ENCODE results near the gene RETN. TPM values are rescaled to one million over a fixed set of nuclear protein-coding genes. Genes with fewer than 3 reads are reported as not detected.
"Not testable (repeated sequence)": the region's sequence is repeated elsewhere in the genome, so short reads cannot be mapped to it uniquely, and the experiment has no call there.

RETN gene
- total RNA-seq, 2 donors from 2014 or later, result not detected

GRCh38 chr19:7643031-7643415 is 25.8 kb upstream of the RETN start:
- Mint-ChIP-seq H3K27me3 (no peaks in the 10 kb centered on the region), H3K36me3 (ENCODE audit: low read depth) (peaks cover 10% of the 10 kb centered on the region), H3K27ac (no peak overlapping the region), H3K4me1 (peaks cover 14% of the 10 kb centered on the region), H3K4me3 (no peak overlapping the region)
- no peak for DNase-seq
- H3K9me3 ChIP-seq (ENCODE audit: control insufficient read depth, low read length, poor library complexity, severe bottlenecking), result no peaks in the 10 kb centered on the region
- ATAC-seq, result no peak

- not testable (repeated sequence) for H3K4me3 Mint-ChIP-seq; DNase-seq; H3K27me3 Mint-ChIP-seq; H3K9me3 ChIP-seq (ENCODE audit: control insufficient read depth, low read length, poor library complexity, severe bottlenecking)
- peak; percentile 46 for ATAC-seq
- Mint-ChIP-seq H3K4me1 (peaks cover 14% of the 10 kb centered on the region), H3K27ac (peak overlapping the region; percentile 57), H3K36me3 (ENCODE audit: low read depth) (peaks cover 10% of the 10 kb centered on the region)
These were observed 25.0 kb upstream of the RETN start for GRCh38 chr19:7643629-7644549.

GRCh38 chr19:7644550-7644877 is 24.3 kb upstream of the RETN start:
- peaks cover 14% of the 10 kb centered on the region for H3K4me1 Mint-ChIP-seq
- no peaks in the 10 kb centered on the region for H3K27me3 Mint-ChIP-seq
- H3K9me3 ChIP-seq (ENCODE audit: control insufficient read depth, low read length, poor library complexity, severe bottlenecking), result no peaks in the 10 kb centered on the region
- no peak overlapping the region for H3K4me3 Mint-ChIP-seq
- DNase-seq (no peak), ATAC-seq (no peak)
- no peak overlapping the region for H3K27ac Mint-ChIP-seq
- peaks cover 10% of the 10 kb centered on the region for H3K36me3 Mint-ChIP-seq (ENCODE audit: low read depth)

GRCh38 chr19:7645163-7645562 is 23.7 kb upstream of the RETN start:
- H3K4me3 Mint-ChIP-seq, result no peak overlapping the region
- DNase-seq (no peak), ATAC-seq (no peak)
- no peaks in the 10 kb centered on the region for H3K9me3 ChIP-seq (ENCODE audit: control insufficient read depth, low read length, poor library complexity, severe bottlenecking)
- H3K36me3 Mint-ChIP-seq (ENCODE audit: low read depth), result peaks cover 6% of the 10 kb centered on the region
- H3K27ac Mint-ChIP-seq, result no peak overlapping the region
- H3K27me3 Mint-ChIP-seq, result no peaks in the 10 kb centered on the region
- H3K4me1 Mint-ChIP-seq, result peaks cover 7% of the 10 kb centered on the region

GRCh38 chr19:7645656-7646425 is 23.0 kb upstream of the RETN start:
- Mint-ChIP-seq H3K4me1 (peaks cover 7% of the 10 kb centered on the region), H3K27ac (no peak overlapping the region), H3K27me3 (no peaks in the 10 kb centered on the region), H3K4me3 (no peak overlapping the region), H3K36me3 (ENCODE audit: low read depth) (peaks cover 4% of the 10 kb centered on the region)
- ATAC-seq, result no peak
- no peak for DNase-seq
- no peaks in the 10 kb centered on the region for H3K9me3 ChIP-seq (ENCODE audit: control insufficient read depth, low read length, poor library complexity, severe bottlenecking)

- DNase-seq (no peak), ATAC-seq (no peak)
- peaks cover 7% of the 10 kb centered on the region for H3K4me1 Mint-ChIP-seq
- H3K27me3 Mint-ChIP-seq, result no peaks in the 10 kb centered on the region
- peaks cover 4% of the 10 kb centered on the region for H3K36me3 Mint-ChIP-seq (ENCODE audit: low read depth)
- no peak overlapping the region for H3K27ac Mint-ChIP-seq
- no peak overlapping the region for H3K4me3 Mint-ChIP-seq
- H3K9me3 ChIP-seq (ENCODE audit: control insufficient read depth, low read length, poor library complexity, severe bottlenecking), result no peaks in the 10 kb centered on the region
These were observed 22.5 kb upstream of the RETN start for GRCh38 chr19:7646426-7646700.

- H3K27ac Mint-ChIP-seq, result no peak overlapping the region
- H3K27me3 Mint-ChIP-seq, result no peaks in the 10 kb centered on the region
- H3K4me1 Mint-ChIP-seq, result peaks cover 7% of the 10 kb centered on the region
These were observed 21.7 kb upstream of the RETN start for GRCh38 chr19:7647156-7647555.

GRCh38 chr19:7648265-7649014 is 20.4 kb upstream of the RETN start:
- Mint-ChIP-seq H3K27me3 (no peaks in the 10 kb centered on the region), H3K27ac (peak overlapping the region; percentile 59), H3K4me3 (no peak overlapping the region), H3K36me3 (ENCODE audit: low read depth) (peaks cover 4% of the 10 kb centered on the region), H3K4me1 (peaks cover 14% of the 10 kb centered on the region)
- no peak for DNase-seq
- ATAC-seq, result no peak
- no peaks in the 10 kb centered on the region for H3K9me3 ChIP-seq (ENCODE audit: control insufficient read depth, low read length, poor library complexity, severe bottlenecking)

More at GRCh38 chr19:7647156-7647555, 21.7 kb upstream of the RETN start:
- ATAC-seq (no peak), DNase-seq (no peak)
- H3K4me3 Mint-ChIP-seq, result no peak overlapping the region
- H3K9me3 ChIP-seq (ENCODE audit: control insufficient read depth, low read length, poor library complexity, severe bottlenecking), result no peaks in the 10 kb centered on the region
- H3K36me3 Mint-ChIP-seq (ENCODE audit: low read depth), result peaks cover 4% of the 10 kb centered on the region

GRCh38 chr19:7650148-7650547 is 18.7 kb upstream of the RETN start:
- Mint-ChIP-seq H3K27me3 (no peaks in the 10 kb centered on the region), H3K36me3 (ENCODE audit: low read depth) (peaks cover 4% of the 10 kb centered on the region), H3K4me1 (peaks cover 14% of the 10 kb centered on the region), H3K27ac (no peak overlapping the region), H3K4me3 (peak overlapping the region; percentile 19)
- ATAC-seq, result no peak
- no peak for DNase-seq
- no peaks in the 10 kb centered on the region for H3K9me3 ChIP-seq (ENCODE audit: control insufficient read depth, low read length, poor library complexity, severe bottlenecking)

- H3K4me1 Mint-ChIP-seq, result peaks cover 12% of the 10 kb centered on the region
- DNase-seq (peak; percentile 84 to 92 (median 85)), ATAC-seq (peak; percentile 99)
- H3K9me3 ChIP-seq (ENCODE audit: control insufficient read depth, low read length, poor library complexity, severe bottlenecking), result no peaks in the 10 kb centered on the region
- no peaks in the 10 kb centered on the region for H3K36me3 Mint-ChIP-seq (ENCODE audit: low read depth)
- H3K4me3 Mint-ChIP-seq, result peak overlapping the region; percentile 83
- H3K27ac Mint-ChIP-seq, result peak overlapping the region; percentile 96
- H3K27me3 Mint-ChIP-seq, result no peaks in the 10 kb centered on the region
These were observed 16.7 kb upstream of the RETN start for GRCh38 chr19:7652061-7652641.

GRCh38 chr19:7654401-7654800 is 14.4 kb upstream of the RETN start:
- Mint-ChIP-seq H3K27ac (peak overlapping the region; percentile 79), H3K4me3 (no peak overlapping the region), H3K36me3 (ENCODE audit: low read depth) (no peaks in the 10 kb centered on the region), H3K4me1 (peaks cover 20% of the 10 kb centered on the region), H3K27me3 (no peaks in the 10 kb centered on the region)
- no peaks in the 10 kb centered on the region for H3K9me3 ChIP-seq (ENCODE audit: control insufficient read depth, low read length, poor library complexity, severe bottlenecking)
- DNase-seq (no peak), ATAC-seq (no peak)

- Mint-ChIP-seq H3K27ac (peak overlapping the region; percentile 79), H3K27me3 (no peaks in the 10 kb centered on the region), H3K4me1 (peaks cover 20% of the 10 kb centered on the region), H3K4me3 (no peak overlapping the region), H3K36me3 (ENCODE audit: low read depth) (no peaks in the 10 kb centered on the region)
- H3K9me3 ChIP-seq (ENCODE audit: control insufficient read depth, low read length, poor library complexity, severe bottlenecking), result no peaks in the 10 kb centered on the region
- DNase-seq (no peak), ATAC-seq (no peak)
These were observed 13.3 kb upstream of the RETN start for GRCh38 chr19:7655581-7655980.

All from T-helper 17 cell (primary cell).